PFSK-1 (cell line): ENCODE measurements around the gene HRNR.

Source experiments
- FOXP2 ChIP-seq: optimal IDR thresholded peaks from 2 replicates; pipeline ENCODE3; 2011; ENCODE audit warnings: borderline replicate concordance, control low read depth, inconsistent platforms; ENCODE audit not compliant: insufficient read depth; ENCODE audit errors: extremely low read length, extremely low read depth
- POLR2AphosphoS5 ChIP-seq: IDR thresholded peaks from 2 replicates; pipeline ENCODE4 v1.6.1; 2012; ENCODE audit warnings: low read depth, mild to moderate bottlenecking, control low read depth, low read length, moderate library complexity
- SIN3A ChIP-seq: IDR thresholded peaks from 2 replicates; pipeline ENCODE4 v1.6.1; 2012; ENCODE audit warnings: mild to moderate bottlenecking, low read length, moderate library complexity, borderline replicate concordance; ENCODE audit not compliant: insufficient read depth
- TAF1 ChIP-seq: IDR thresholded peaks from 2 replicates; pipeline ENCODE4 v1.6.1; 2012; ENCODE audit warnings: low read length, control low read depth, borderline replicate concordance; ENCODE audit not compliant: insufficient read depth
- TF ChIP-seq, protein P1 (sequence below), 2 experiments: IDR thresholded peaks; 2 replicates each; pipeline versions ENCODE4 v1.6.1 to v1.8.0; 2011 to 2012; ENCODE audit warnings: low read depth in 2 of 2, low read length in 2 of 2, control low read depth in 1 of 2, inconsistent platforms in 1 of 2, mild to moderate bottlenecking in 1 of 2, moderate library complexity in 1 of 2; ENCODE audit not compliant: insufficient read depth in 1 of 2

Gene HRNR

GRCh38 chr1:152186556-152187285 lies 37.3 kb downstream of the HRNR start:
- TF ChIP-seq, protein P1, sequence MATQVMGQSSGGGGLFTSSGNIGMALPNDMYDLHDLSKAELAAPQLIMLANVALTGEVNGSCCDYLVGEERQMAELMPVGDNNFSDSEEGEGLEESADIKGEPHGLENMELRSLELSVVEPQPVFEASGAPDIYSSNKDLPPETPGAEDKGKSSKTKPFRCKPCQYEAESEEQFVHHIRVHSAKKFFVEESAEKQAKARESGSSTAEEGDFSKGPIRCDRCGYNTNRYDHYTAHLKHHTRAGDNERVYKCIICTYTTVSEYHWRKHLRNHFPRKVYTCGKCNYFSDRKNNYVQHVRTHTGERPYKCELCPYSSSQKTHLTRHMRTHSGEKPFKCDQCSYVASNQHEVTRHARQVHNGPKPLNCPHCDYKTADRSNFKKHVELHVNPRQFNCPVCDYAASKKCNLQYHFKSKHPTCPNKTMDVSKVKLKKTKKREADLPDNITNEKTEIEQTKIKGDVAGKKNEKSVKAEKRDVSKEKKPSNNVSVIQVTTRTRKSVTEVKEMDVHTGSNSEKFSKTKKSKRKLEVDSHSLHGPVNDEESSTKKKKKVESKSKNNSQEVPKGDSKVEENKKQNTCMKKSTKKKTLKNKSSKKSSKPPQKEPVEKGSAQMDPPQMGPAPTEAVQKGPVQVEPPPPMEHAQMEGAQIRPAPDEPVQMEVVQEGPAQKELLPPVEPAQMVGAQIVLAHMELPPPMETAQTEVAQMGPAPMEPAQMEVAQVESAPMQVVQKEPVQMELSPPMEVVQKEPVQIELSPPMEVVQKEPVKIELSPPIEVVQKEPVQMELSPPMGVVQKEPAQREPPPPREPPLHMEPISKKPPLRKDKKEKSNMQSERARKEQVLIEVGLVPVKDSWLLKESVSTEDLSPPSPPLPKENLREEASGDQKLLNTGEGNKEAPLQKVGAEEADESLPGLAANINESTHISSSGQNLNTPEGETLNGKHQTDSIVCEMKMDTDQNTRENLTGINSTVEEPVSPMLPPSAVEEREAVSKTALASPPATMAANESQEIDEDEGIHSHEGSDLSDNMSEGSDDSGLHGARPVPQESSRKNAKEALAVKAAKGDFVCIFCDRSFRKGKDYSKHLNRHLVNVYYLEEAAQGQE (IDR thresholded peaks at IDR 0.05; ENCODE audit: insufficient read depth in 1 of 2, low read depth in 2 of 2, low read length in 2 of 2): no peak
- TF ChIP-seq FOXP2 (no peak), TAF1 (no peak), POLR2AphosphoS5 (no peak), SIN3A (no peak)

DNA sequence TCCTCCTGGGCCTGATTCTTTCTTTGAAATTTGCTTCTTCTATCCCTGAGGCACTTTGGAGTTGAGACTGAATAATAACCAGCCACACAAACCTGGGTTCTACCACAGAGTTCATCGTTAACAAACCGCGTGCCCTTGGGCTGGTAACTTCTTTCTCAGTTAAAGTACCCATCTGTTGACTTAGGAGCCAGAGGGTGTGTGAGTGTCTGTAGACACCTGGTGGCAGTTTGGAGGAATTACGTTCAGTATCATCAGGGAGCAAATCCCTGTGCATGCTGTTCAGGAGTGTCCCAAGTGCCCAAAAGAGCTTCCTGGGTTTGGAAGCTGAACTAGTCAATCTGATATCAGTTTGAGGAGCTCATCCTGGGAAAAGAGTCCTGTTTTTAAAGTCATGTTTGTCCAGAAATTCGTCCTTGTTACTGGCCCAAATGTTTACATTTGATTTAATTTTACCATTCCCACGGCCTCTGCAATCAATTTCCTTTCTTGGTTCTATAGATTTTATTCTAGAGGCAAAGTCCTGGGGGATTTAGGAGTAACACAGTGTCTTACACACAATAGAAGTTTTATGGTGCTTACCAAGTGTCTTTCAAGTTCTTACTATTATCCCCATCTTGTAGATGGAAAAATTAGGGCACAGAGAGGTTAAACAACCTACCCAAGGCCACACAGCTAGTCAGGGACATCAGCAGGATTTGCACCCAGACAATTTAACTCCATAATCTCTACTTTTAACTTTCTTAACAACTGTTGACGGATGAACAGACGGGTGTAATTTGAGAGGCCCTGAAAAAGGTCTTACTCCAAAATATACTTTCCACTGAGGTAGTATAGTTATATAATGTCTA lies 38.2 kb downstream of the HRNR start:
- TF ChIP-seq SIN3A: no peak
- TF ChIP-seq, protein P1 (IDR thresholded peaks at IDR 0.05; ENCODE audit: insufficient read depth in 1 of 2, low read depth in 2 of 2, low read length in 2 of 2): no peak

DNA sequence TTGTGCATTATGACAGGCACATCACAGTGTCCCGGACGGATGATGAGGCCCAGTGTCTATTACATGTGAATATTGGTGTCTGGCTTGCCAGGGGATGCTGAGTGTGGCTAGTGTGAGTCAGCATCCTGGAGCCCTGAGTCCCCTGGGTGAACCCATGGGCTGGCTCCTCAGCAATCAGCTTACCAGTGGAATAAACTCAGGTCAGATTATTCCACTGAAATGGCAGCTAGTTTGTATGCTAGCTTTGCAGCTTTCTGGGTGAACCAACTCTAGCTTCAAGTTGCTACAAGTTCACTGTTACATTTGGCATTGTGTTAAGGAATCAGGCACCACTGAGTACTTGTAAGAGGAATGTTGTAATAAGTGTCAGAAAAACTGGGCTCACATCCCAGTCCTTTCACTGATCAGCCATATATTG lies 41.0 kb downstream of the HRNR start:
- TF ChIP-seq POLR2AphosphoS5: no peak

DNA sequence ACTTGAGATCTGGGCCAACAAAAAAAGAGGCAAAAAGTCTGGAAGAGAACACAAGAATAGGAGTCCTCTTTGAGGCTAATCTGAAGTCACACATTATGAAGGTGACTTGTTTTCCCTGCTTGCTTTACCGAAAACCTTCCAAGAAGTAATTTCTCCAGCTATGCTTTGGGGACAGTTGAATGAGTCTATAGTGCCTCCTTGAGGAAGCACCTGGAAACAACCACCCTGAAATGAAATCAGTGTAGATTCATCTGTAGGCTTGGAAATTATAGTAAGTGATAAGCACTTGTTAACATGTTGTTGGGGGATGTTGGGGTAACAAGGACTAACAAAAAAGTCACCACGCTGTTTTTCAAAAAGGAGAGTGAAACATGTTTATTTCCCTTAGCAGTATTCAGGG lies 41.6 kb downstream of the HRNR start:
- TF ChIP-seq POLR2AphosphoS5 (no peak), TAF1 (no peak), SIN3A (no peak), FOXP2 (no peak)
- TF ChIP-seq, protein P1 (IDR thresholded peaks at IDR 0.05; ENCODE audit: insufficient read depth in 1 of 2, low read depth in 2 of 2, low read length in 2 of 2): no peak

- TF ChIP-seq FOXP2 (no peak), SIN3A (no peak), TAF1 (no peak), POLR2AphosphoS5 (no peak)
- TF ChIP-seq, protein P1 (IDR thresholded peaks at IDR 0.05; ENCODE audit: insufficient read depth in 1 of 2, low read depth in 2 of 2, low read length in 2 of 2): no peak
These were observed 44.4 kb downstream of the HRNR start for GRCh38 chr1:152179566-152179965.
